ENCODE data around the gene TIRAP.
"Not testable (repeated sequence)": the region's sequence is repeated elsewhere in the genome, so short reads cannot be mapped to it uniquely, and the experiment has no call there.

TIRAP gene, protein sequence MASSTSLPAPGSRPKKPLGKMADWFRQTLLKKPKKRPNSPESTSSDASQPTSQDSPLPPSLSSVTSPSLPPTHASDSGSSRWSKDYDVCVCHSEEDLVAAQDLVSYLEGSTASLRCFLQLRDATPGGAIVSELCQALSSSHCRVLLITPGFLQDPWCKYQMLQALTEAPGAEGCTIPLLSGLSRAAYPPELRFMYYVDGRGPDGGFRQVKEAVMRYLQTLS

DNA sequence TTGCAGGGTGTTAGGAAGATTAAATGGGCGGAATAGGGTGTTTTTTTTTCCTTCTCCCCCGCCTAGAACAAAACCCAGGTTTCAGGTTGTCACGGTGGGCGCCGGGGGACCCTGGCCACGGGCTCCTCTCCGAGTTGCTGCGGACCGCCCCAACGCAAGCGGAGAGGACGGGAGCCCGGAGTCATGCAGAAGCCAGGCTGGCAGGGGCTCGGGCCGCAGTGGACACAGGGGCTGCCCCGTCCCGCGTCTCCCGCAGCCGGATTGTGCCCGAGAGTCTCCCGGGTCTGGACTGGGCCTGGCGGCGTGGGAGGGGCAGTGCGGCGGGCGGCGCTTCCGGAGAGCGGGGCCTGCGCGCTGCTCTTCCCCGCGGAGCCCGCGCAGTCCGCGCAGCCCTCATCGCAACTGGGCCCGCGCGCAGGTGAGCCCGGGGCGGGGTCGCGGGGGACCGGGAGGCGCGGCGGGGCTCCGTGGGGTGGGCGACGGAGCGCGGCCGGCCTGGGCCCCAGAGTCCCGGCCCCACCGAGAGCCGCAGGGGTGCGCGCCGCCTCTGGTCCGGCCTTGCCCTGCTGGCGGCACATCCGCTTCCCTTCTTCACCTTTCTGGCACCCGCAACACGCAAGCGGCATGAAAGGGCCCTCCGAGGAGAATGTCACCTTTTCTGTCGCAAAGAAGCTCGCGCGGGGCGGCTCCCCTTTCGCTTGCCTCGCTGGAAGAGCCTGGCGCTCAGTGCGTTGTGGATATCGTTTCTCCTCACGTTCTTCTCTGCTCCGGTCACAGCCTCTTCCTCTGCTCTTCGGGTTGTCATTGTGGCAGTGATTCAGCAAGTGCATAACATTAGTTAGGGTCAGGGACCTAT lies at the start of gene TIRAP:
TIRAP (plus strand) TSS at position 358 of the 856 bp plus-strand sequence. CDS start 7,802 bp downstream, outside the sequence.
- peak; percentile 66 for DNase-seq

DNA sequence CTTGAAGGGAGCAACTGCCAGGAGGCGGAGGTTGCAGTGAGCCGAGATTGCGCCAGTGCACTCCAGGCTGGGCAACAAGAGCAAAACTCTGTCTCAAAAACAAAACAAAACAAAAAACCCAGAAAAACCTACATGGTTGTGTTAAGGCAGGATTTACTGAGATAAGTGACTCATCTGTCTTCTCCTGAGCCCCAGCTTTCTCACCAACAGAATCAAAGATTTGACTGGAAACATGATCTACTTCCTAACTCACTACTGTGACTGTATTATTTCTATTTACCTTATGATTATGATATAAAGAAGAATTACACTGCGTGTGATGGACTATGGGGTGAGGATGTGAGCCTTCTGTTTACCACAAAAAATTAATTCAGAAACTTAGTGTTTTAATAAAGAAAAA lies 49.5 kb upstream of the TIRAP start:
- no peak for DNase-seq

DNA sequence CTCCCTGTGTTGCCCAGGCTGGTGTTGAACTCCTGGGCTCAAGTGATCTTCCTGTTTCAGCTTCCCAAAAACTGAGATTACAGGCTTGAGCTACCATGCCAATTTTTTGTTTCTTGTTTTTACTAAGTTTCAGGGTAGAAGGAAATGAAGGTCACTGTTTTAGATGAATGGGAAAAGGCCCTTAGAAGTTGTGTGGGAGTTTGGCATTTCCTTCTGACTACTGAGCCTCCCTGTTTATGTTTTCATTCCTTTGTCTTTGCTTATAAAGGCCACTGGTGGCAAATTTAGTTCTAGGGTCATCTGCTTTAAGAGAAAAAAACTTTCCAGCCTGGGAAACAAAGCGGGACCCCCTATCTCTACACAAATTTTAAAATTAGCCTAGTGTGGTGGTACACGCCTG lies 36.3 kb upstream of the TIRAP start:
- DNase-seq = no peak

DNA sequence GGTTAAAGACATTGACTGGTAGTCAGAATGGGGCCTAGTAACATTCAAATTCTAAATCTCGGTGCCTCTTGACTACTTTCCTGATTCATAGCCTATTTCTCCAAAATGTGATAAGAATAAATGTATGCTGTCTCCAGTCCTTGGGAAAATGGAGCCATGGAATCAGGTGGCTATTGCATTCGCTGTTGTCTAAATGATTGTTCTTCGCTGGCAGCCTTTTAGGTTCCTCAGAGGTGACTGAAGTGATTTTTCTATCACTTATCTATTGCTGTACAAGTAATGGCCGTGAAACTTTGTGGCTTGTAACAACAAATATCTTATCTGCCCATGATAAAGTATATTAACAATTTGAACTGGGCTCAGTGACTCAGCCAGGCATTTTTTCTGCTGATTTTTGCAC lies 29.6 kb upstream of the TIRAP start:
- no peak for DNase-seq

DNA sequence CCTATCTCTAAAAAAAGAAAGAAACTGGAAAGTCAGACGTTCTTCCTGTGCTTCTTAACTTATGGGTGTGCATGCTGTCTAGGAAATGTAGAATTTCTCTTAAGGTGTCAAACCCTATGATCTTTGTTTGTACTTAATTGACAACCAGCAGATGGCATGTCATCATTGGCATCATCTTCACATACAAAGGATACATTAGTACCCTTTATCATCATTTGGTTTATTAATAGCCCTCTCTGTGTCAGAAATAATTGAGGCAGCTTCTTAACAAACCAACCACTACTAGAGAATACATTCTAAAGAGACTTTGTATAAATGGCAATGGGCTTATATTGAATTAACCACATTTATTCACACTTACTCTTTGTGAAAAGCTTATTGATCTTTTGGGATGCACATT lies 28.1 kb upstream of the TIRAP start:
- no peak for DNase-seq

DNA sequence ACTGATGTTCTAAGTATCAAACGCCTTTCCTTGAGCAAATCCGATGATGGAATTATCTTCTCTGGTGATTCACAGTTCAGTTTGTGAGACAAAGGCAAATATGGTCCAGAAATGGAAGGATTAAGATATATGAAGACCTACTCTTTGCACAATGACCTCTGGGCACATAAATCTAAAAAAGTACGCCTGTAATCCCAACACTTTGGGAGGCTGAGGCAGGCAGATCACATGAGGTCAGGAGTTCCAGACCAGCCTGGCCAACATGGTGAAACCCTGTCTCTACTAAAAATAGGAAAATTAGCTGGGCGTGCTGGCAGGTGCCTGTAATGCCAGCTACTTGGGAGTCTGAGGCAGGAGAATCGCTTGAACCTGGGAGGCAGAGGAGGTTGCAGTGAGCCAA lies 27.4 kb upstream of the TIRAP start:
- not testable (repeated sequence) for DNase-seq

DNA sequence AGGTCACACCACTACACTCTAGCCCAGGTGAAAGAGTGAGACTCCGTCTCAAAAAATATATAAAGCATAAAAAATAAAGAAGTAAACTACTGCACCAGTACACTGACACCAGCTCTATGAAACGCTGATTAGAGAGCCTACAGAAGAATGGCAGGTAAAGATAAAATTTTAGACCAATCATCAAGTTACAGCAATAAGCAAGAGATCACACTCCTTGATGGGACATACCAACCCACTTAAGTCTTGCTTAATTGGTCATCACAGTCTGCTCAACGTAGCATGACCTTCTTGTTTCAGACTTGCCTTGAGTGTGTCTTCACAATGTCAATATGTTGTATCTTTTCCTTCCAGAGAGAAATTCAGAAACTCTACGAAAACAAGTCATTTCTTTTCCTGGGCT lies 26.7 kb upstream of the TIRAP start:
- DNase-seq = no peak

DNA sequence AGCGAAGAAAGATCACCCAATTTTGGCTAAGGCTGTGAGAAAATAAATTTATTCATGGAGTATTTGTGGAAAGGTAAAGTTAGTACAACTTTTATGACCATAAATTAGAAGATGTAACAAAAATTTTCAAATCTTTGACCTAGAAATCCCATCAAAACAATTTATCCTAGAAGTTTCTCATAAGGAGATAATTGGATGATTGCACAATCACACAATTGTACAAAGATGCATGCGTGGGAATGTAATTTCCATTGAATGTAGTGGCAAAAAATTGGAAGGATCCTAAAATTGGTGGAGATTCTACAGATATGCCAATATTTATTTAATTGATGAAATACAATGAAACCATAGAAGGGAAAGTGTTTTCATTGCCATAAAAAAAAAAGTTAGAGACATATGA lies 25.7 kb upstream of the TIRAP start:
- DNase-seq = no peak

DNA sequence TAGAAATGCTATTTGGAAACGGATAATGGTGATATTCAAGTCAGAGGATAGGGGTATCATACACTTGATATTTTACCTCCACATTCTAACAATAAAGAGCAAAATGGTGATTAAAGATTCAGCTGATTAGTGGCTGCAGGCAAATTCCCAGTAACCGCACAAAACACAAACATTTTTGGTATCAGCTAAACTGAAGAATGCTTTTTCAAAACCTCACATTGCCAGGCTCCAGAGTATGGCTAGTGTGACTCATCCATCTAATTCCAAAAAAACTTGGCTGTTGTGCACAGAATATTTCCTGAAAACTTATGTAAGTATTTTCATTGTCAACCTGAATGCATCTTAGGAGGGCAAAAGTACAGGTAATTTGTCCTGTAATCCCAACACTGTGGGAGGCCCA lies 25.1 kb upstream of the TIRAP start:
- no peak for DNase-seq

DNA sequence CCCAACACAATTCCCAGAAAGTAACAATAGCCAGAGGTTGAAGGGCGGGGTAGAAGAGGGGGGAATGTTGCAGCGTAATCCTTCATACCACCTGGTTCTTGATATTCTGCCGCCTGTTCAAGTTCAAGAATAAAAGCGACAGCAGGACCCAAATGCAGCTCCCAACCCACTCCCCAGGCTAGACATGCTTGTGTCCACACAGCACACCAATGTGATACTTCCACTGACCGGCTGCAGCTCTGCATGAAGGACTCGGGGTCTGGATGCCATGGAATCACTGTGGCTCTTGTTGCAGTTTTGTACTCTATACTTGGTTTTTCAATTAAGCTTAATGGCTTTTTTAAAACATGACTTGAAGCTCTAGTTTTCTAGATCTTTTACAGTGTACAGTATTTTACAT lies 20.7 kb upstream of the TIRAP start:
- DNase-seq = no peak

DNA sequence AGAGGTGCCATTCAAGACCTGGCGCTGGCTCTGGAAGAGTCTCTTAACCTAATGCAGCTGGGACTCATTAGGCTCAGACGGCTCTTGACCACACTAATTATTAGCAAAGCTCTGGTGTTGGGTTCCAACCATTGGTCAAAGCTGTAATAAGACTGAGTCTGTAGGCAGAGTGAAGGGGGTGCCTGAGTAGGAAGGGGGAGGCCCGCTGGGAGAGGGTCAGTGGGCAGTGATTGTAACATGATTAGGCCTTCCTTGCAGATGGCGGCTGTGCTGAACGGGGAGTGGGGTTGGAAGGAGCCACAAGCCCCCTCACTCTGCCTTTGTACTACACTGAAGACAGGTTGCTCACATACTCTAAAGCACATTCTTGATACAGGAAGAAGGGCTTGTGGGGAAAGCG lies 19.4 kb upstream of the TIRAP start:
- DNase-seq = no peak

DNA sequence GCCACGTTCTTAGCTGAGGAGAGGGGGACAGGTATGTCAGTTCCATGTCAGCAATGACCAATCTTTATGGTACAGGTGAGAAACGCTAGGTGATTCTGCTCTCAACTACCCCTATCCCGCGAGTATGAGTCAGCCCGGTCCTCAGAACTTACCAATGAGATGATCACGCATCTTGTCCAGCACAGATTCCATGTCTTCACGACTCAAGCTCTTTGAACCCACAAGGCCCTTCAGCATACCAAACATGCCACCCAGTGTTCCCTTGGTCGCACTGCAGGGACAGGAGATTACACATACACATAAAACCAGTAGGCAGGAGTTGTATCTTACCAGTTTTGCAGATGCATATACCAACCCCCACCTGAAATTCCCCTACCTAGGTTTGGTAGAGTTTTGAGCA lies 17.1 kb upstream of the TIRAP start:
- no peak for DNase-seq

DNA sequence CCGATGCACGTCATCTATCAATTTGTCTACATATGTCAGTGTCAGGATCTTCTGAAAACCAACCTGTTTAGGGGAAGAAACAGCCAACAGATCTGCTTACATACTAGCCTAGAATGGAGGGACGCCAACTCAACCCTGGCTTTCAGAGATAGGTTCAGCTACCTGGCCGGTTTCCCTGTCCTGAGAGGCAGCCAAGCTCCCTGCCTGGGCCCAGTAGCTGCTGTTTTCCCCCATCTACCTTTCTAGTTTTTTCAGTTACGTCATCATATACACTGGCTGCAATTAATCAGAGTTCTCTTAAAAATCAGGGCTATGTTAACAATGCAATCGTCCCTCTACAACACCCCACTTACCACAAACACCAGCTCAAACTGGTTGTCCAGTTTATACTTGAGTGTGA lies 15.2 kb upstream of the TIRAP start:
- no peak for DNase-seq

DNA sequence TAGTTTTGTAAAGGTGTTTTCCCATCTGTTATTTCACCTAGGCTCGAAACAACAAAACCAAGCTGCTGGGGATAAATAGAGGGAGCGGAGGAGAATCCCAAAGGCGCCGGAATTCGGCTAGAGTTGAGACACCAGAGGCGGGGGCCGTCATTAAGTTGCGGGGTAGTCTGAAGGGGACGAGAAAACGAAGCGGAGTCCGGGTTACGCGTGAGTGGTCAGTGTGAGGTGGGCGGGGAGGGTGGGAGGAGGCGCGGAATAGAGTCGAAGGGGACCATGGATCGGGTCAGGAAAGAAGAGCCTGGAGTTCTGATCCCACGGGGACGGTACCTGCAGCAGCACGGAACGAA lies 14.6 kb upstream of the TIRAP start:
- DNase-seq = no peak

DNA sequence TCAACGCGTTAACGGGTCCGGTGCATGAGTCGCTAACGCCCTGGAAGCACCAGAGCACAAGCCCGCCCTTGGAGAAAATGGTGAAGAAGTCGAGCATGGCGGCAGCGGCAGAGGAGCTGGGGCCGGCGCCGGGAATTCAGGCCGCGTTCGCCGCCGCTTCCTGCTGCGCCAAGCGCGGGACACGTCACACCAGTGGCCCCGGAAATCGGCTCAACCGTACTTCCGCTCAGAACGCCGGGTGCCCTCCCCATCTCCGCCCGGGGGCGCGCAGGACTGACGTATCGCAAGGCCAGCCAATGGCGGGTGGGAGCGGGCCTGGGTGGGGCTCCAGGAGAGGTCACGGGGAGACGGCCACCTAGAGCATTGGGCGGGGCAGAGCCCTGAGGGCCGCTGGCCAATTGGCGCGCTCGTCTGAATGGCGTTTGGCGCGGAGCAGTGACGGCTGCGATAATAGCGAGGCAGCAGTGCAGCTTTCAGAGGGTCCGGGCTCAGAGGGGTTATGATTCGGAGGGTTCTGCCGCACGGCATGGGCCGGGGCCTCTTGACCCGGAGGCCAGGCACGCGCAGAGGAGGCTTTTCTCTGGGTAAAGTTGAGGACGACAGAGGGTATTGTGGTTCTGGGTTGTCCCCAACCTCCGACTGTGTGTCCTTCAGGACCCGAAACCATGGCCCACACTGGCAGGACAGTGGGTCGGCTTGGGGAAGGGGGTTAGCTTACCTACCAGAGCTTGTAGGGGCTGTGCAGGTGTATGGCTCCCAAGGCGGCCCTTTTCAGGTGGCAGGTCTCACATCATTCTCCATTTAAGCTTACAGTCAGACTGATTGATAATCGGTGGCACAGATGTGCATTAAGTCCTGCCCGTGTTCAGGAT lies 13.9 kb upstream of the TIRAP start, which contains the start of the genes FOXRED1 and SRPRA:
FOXRED1 (plus strand) TSS at position 447 of the 872 bp plus-strand sequence; CDS start at position 500, 53 bp downstream.
SRPRA (minus strand) TSS at position 188 of the 872 bp plus-strand sequence; CDS start at position 97, 91 bp downstream.
- peak; percentile 95 for DNase-seq

DNA sequence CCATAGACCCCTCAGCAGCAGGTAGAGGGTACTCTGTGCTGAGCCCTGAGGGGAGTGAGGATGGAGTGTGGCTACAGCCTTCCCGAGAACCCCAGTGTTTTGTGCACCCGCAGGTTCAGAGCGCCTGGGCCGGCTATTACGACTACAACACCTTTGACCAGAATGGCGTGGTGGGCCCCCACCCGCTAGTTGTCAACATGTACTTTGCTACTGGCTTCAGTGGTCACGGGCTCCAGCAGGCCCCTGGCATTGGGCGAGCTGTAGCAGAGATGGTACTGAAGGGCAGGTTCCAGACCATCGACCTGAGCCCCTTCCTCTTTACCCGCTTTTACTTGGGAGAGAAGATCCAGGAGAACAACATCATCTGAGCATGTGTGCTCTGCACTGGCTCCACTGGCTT lies 5.6 kb upstream of the TIRAP start:
- no peak for DNase-seq

DNA sequence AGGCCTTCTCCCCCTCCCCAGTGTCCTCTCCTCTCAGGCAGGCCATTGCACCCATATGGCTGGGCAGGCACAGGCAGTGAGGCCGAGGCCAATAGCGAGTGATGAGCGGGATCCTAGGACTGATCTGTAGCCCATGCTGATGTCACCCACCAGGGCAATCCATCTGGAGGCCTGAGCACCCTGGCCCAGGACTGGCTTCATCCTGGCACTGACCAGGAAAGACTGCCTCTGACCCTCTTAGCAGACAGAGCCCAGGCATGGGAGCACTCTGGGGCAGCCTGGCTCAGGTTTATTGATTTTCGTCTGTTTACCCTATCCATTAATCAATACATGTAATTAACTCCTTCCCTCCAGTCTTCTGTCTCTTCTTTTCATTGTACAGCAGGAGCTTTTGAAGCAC lies 5.1 kb upstream of the TIRAP start:
- no peak for DNase-seq

DNA sequence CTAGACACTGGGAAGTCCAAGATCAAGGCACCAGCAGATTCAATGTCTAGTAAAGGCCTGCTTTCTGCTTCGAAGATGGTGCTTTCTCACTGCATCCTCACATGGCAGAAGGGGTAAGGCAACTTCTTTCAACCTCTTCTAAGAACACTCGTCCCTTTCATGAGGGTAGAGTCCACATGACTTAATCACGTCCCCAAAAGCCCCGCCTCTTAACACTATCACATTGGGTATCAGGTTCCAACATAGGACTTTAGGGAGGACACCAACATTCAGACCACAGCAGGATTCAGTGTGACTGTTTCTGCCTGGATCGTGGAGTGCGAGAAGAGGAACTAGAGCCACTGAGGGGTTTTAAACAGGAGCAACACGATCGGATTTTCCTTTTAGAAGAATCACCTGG lies 3.7 kb upstream of the TIRAP start:
- DNase-seq = no peak

DNA sequence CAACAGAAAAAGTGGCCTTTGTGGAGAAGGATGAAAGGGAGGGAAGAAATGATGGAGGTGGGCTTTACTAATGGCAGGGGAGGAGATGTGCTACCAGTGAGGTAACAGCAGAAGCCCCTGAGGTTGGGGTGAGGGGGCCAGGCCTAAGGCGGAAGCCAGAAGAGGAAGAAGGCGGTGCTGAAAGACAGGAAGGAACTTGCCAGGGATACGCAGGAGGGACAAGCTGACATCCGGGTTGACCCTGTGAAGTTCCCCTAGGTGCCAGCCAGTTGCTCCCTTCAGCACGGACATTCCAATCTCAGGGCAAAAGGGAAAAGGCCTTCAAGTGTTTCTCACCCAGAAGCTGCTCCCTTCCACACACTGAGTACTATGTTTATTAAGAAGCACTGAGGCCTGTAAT lies 2.3 kb upstream of the TIRAP start:
- DNase-seq = no peak

DNA sequence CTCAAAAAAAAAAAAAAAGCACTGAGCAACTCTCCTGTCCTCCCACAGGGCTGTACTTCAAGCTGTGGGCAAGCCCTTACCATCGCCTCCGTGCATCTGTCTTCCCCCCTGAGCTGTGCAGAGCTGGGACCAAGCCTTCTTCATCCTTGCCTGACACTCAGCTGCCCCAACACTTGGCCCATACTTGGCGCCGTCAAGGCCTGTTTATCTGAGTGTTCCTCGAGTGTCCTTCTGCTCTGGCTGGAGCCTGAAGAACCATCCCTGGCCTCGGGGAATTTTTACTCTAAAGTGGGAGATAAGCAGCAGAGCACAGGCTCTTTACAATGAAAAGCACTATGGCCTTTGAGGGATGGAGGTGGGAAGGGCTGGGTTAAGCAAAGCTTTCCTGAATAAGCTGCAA lies 1.6 kb upstream of the TIRAP start:
- no peak for DNase-seq

DNA sequence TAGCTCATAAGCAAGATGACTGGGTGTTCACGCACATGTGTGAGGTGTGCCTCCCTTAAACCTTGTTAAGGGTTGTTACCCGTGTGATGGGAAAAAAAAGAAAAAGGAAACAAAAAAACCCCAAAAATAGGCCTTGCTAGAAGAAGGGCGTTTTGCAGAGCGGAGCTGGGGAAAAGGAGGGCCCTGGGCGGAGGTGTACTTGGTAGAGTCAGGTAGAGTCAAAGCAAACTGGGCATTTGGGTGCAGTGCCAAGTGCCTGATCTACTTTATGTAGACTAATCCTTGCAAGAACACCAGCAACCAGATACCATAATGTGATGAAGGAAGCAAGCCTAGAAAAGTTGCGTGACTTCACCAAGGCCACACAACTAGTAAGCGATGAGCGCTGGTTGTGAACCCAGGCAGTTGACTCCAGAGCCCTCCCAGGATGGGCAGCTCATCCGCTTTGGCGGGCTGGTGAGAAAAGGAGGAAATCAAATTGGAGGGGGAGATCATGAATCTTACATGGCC lies 1.2 kb upstream of the TIRAP start:
- no peak for DNase-seq

DNA sequence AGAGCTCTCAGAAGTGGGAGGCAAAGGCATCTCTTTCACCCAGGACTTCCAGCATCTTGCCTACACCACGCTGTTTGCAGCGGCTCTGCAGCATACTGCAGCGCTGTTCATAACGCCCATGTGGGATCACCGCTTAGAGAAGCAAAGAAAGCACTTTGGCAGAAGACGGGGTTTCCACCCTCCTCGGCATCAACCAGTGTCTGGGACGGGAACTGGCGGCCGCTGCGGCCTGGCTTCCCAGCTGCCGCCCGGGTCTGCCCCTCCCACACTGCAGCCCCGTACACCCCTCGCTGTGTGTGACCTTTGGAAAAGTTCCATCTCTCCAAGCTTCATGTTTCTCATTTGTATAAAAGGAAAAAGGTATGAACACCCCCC lies 545 bp upstream of the TIRAP start:
- no peak for DNase-seq

DNA sequence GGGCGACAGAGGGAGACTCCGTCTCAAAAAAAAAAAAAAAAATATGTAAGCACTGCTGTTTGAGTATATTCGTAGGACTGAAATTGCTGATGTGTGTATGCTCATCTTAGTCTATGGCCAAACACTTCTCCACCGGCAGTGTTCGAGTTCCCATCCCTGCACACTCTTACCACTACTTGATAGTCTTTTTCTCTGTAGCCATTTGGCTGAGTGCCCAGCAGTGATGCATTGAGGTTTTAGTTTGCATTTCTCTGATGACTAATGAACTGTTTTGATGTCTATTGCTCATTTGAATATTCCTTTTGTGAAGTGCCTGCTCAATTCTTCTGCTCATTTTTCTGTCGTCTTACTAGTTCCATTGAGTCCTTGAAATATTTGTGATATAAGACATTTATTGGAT lies 1.9 kb downstream of the TIRAP start:
- peak; percentile 90 for DNase-seq

Measured in NCI-H2029 treated with DMSO at 0.1 percent for 48 hours (cell line).